ENCODE results near the gene HPCAL1.

HPCAL1 gene

DNA sequence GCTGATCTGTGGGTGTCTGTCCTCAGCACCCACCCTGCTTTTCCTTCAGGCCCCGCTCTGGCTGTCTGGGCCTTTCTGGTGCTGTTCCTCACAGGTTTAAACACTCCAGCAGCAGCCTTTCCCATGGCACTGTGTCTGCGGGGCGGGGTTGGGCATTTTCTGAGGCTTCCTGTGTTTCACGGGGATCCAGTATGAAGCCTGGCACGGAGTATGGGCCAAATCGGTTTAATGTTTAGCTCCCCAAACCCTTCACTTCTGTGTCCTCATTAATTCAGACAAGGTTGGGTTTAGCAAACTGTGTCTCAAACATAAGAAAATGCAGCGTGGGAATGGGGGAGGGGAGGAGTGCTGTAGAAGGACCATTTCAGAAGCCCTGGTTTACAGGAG is 44.9 kb downstream of the HPCAL1 start:
- TF ChIP-seq, protein P1, sequence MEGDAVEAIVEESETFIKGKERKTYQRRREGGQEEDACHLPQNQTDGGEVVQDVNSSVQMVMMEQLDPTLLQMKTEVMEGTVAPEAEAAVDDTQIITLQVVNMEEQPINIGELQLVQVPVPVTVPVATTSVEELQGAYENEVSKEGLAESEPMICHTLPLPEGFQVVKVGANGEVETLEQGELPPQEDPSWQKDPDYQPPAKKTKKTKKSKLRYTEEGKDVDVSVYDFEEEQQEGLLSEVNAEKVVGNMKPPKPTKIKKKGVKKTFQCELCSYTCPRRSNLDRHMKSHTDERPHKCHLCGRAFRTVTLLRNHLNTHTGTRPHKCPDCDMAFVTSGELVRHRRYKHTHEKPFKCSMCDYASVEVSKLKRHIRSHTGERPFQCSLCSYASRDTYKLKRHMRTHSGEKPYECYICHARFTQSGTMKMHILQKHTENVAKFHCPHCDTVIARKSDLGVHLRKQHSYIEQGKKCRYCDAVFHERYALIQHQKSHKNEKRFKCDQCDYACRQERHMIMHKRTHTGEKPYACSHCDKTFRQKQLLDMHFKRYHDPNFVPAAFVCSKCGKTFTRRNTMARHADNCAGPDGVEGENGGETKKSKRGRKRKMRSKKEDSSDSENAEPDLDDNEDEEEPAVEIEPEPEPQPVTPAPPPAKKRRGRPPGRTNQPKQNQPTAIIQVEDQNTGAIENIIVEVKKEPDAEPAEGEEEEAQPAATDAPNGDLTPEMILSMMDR (IDR thresholded peaks at IDR 0.05; ENCODE audit: control extremely low read depth, extremely low read depth, low read depth, missing control alignments) = no peak
- no peak for DNase-seq (ENCODE audit: extremely low spot score)
- CTCF ChIA-PET = interaction anchor here (1.0 kb wide), 1 partner anchor 14 kb away, joined by 4 read pairs; no protein-coding TSS in a partner anchor
- POLR2A ChIA-PET = no interaction called here

DNA sequence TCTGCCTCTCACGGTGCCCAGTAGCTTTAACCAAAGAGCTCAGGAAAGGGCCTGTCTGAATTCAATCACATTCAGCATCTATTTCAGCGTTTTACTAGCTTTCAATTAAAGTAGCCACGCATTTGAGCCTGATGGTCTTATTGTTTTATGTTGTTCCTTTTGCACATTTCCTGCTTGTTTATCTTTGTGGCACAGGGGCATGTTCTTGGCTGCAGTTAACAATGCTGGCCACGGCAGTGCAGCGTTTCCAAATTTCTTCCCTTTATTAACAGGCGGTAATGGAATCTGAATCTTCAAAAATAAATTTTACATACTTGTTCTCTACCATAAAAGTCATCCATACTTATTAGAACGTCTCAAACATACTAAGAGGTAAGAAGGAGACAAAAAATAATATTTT is 46.2 kb downstream of the HPCAL1 start:
- CTCF ChIA-PET = no interaction called here
- TF ChIP-seq, protein P1 (IDR thresholded peaks at IDR 0.05; ENCODE audit: control extremely low read depth, extremely low read depth, low read depth, missing control alignments) = no peak
- no peak for DNase-seq (ENCODE audit: extremely low spot score)

DNA sequence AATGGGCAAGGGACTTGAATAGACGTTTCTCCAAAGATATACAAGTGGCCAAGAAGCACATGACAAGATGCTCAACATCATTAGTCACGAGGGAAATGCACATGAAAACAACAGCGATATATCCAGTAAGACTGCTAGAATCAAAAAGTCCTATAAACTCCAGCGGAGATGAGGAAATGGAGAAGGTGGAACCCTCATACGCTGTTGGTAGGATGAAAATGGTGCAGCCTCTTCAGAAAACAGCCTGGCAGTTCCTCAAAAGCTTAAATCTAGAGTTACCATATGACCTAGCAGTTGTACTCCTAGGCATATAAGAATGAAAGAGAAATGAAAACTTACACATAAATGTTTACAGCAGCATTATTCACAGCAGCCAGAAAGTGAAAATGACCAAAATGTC is 48.1 kb downstream of the HPCAL1 start:
- TF ChIP-seq, protein P1 (IDR thresholded peaks at IDR 0.05; ENCODE audit: control extremely low read depth, extremely low read depth, low read depth, missing control alignments) = no peak
- ChIA-PET POLR2A (no interaction called here), CTCF (no interaction called here)
- DNase-seq (ENCODE audit: extremely low spot score) = no peak

More for the DNA sequence above, 46.2 kb downstream of the HPCAL1 start:
- POLR2A ChIA-PET = interaction anchor here (0.7 kb wide), 1 partner anchor 100 kb away, joined by 8 read pairs; no protein-coding TSS in a partner anchor

DNA sequence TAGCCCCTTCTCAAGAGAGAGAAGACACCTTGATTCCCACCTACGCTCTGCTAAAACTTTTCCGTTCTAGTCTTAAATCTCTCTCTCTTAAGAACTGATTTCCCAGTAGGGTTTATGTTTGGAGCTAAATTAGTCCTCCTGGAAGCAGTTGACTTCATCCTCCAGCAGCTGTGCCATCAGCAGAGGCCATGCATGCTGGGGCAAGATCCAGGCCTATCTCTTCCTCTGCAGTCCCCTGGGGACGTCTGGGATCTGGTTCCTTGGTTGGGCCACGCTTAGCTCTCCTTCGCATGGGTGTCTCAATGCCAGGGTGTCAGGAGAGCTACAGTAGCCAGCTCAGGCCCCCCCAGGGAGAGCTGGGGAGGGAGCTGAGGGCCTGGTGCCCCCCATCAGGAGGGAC is 49.7 kb downstream of the HPCAL1 start:
- POLR2A ChIA-PET = interaction anchor here (0.5 kb wide), 1 partner anchor 65 kb away, joined by 3 read pairs; no protein-coding TSS in a partner anchor

DNA sequence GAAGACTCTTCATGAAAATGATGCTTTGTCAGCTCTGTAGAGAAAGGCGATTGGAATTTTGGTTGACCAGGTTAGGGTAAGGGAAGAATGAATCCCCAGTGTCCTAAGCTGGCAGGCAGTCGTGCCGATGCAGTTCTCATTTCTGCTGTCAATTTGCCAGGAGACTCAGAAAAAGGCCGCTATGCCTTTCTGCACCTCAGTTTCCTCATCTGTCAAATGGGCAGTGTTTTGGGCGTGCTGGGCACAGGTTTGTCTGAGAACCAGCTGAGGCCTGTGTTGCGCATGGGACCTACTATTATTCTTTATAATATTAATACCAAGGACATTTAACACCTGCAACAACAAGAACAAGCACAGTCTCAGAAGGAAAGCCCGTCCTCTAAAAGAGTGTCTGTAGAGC is 50.3 kb downstream of the HPCAL1 start:
- no peak for DNase-seq (ENCODE audit: extremely low spot score)
- ChIA-PET POLR2A (no interaction called here), CTCF (interaction anchor here (0.8 to 2.3 kb wide), 4 partner anchors 9 to 56 kb away, joined by 3 to 7 read pairs (median 5); no protein-coding TSS in a partner anchor)
- TF ChIP-seq, protein P1 (IDR thresholded peaks at IDR 0.05; ENCODE audit: control extremely low read depth, extremely low read depth, low read depth, missing control alignments) = no peak

More for the DNA sequence above, 49.7 kb downstream of the HPCAL1 start:
- DNase-seq (ENCODE audit: extremely low spot score) = no peak
- TF ChIP-seq, protein P1 (IDR thresholded peaks at IDR 0.05; ENCODE audit: control extremely low read depth, extremely low read depth, low read depth, missing control alignments) = no peak
- CTCF ChIA-PET = interaction anchor here (0.8 to 2.3 kb wide), 4 partner anchors 10 to 55 kb away, joined by 3 to 7 read pairs (median 5); no protein-coding TSS in a partner anchor

DNA sequence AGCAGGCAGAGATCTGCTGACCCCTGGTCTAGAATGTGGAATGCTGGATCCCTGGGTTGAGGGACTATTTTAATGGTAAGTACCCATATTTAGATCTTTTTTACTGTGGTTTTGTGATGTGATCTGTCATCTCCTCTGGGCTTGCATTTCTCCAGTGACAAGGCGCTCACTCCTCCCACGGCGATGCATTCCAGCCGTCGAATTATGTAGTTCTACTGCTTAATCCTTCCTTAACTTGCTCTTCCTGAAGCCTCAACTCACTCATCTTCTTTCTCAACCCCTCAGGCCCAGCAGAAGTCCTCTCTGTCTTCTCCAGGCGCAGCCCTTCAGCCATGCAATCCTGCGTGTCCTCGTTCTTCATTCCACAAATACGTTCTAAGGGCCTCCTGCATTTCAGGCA is 51.2 kb downstream of the HPCAL1 start:
- POLR2A ChIA-PET = no interaction called here
- DNase-seq (ENCODE audit: extremely low spot score) = no peak
- CTCF ChIA-PET = interaction anchor here (1.5 kb wide), 1 partner anchor 56 kb away, joined by 3 read pairs; no protein-coding TSS in a partner anchor
- TF ChIP-seq, protein P1 (IDR thresholded peaks at IDR 0.05; ENCODE audit: control extremely low read depth, extremely low read depth, low read depth, missing control alignments) = no peak

Data from GM10248 (cell line).